Nucleus accumbens (tissue), 56 donors: ENCODE measurements around the gene FBH1.
A peak's percentile ranks its signal among the peaks of the same experiment; 100 is the strongest.
"Not testable (repeated sequence)": the region's sequence is repeated elsewhere in the genome, so short reads cannot be mapped to it uniquely, and the experiment has no call there.

Experiments
- DNase-seq, 56 donors: peaks; one replicate each; lab custom pipeline; 2025; lab: John Stamatoyannopoulos, UW

FBH1 gene

GRCh38 chr10:5935628-5936027, 45.6 kb downstream of the FBH1 start:
- DNase-seq = no peak

DNA sequence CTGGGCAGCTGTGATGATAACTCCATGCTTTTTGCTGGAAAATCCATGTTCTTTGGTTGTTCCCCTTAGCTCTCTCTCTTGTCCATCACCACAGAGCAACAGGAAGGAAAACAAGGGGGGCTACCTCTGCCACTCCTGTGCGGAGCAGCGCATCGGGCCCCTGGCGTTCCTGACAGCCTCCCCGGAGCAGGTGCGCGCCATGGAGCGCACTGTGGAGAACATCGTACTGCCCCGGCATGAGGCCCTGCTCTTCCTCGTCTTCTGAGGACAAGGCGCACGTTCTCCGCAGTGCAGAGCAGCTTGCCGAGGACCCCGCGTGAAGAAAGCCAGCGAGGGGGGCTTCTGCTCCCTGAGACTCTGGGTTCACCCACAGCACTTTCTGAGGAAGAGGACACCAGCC, 47.0 kb downstream of the FBH1 start:
- no peak for DNase-seq

DNA sequence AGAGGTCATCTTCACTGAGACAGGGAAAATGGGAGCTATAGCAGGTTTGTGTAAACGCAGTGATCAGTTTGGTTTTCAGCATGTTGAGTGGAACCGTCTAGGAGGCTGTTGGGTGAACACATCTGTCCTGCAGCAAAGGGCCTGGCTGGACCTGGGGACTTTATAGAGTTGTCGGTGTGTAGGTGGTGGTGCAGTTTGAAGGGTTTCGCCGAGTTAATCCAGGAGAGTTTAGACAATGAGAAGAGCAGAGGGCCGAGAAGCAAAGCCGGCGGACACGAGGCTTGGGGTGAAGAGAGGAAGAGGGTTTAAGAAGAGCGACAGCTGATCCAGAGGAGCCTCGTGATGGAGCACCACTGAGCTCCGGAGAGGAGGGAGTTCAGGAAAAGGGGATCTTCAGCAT, 48.2 kb downstream of the FBH1 start:
- no peak for DNase-seq

DNA sequence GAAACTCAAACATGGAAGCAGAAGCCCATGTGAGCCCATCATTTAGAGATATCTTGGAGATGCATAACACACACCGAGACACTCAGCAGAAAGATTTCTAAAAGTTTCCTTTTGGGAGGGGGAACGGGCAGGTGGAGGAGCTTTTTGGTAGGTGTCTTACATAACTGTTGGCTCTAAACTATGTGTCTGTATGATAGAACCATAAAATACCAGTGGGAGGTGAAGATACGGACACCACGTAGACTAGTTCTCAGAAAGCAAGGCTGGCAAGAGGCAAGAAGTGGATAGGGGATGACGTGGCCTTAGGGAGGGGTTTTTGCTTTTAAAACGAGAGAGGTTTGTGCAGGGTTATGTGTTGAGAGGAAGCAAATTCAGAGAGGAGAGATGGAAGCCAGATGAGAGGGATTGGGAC, 50.8 kb downstream of the FBH1 start:
- DNase-seq = no peak

DNA sequence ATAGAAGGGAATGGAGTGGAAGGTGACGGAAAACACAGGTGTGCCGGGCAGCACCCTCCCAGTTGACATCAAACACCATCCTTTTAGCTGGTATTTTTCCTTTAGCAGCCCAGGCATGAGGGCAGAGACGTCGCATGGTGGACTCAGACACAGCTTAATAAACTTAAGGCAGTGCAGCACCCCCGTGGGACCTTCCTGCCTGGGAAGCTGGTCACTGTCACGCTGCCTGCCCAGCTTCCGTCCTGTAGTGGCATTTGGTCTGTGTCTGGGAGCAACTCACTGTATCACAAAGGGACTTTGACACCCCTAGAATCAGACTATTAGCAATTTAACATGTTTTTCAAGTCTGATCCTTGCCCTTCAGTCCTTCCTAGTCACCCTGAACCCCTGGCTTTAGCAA, 51.5 kb downstream of the FBH1 start:
- DNase-seq = no peak

- no peak for DNase-seq
Measured at GRCh38 chr10:5942001-5942400, 52.0 kb downstream of the FBH1 start.

- peak in 13 of 56 donors; percentile 9 to 58 (median 23) for DNase-seq
Measured at GRCh38 chr10:5942474-5942873, 52.4 kb downstream of the FBH1 start.

- peak in 1 of 56 donors; percentile 23 for DNase-seq
Measured at GRCh38 chr10:5943536-5943935, 53.5 kb downstream of the FBH1 start.

DNA sequence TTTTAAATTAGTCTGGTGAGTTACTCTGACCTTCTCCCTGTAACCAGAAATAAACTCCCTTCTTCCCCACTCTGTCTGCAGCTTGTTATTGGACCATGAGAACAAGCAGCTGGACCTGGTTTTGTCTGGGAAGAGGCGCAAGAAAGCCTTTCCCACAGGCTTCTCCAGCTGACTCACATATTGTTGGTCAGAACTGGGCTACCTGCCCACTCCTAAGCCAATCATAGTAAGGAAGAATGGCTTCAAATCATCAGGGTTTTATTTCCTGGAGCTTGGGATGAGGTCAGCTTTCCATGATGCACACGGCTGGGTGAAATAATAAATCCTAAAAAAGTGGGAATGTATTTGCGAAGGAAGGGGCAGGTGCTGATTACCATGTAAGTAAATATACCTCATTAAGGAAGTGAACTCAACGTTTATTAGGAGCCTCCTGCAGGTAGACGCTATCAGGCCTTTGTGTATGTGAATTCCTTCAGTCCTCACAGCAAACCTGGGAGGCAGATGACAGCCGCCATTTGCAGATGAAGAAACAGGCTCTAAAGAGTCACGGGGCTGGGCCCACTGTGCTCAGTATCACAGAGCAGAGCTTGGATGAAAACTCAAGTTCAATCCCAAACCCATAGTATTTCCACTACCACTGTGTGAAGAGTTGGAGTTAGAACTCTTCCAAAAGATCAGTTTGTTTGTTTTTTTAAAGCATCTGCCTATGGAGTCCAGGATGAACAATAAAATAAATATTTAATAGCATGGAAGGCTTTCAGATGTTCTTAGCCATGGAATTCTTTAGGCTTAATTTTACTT, 54.5 kb downstream of the FBH1 start:
- DNase-seq = peak in 13 of 56 donors; percentile 8 to 35 (median 23)

DNA sequence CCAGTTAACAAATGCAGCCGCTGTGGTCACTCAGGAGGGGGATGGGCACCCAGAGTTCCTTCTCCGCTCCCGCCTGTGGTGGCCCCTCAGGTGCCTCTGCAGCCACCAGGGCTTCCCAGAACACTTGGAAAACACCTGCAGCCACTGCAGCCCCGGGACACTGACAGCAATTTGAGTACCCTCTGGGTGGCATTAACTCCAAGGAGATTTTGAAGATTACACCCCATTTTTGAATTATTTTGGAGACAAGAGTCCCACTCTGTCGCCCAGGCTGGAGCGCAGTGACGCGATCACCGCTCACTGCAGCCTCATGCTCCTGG, 55.1 kb downstream of the FBH1 start:
- DNase-seq = no peak

DNA sequence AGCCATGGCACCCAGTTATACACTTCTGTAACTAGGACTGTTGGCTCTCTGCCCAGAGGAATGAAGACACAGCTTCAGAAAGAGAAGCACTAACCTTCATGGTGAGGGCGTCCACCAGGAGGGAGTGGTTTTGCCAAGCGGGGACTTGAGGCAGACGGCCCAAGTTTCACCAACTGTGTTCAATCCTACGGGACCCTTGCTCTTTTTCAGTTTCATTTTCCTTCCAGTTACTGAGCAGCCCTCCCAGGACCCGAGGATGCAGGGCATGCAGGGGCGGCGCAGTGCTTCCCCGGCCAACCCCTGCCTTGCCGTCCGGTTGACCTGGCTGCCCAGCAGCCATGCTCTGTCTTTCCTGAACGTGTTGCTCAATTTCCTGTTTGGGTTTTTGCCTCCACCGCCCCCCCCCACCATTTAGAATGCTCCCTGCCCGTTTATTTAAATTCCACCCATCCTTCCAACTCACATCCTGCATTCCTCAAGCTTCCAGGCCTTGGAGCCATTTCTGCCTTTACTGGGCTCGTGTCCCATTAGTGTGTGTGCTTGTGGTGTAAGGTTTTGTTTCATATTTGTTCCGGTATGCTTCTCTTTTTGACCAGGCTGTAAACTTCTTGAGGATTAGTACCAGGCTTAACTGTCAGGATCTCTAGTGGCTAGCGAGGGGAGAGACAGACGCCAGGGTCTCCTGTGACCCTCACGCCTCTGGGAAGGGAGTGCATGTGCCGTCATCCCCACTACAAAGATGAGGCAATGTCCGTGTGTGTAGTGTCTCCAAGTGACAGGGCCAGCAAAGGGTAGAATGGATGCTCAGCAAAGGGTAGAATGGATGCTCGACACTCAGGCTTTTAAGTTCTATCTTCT, 55.7 kb downstream of the FBH1 start:
- DNase-seq = peak in 4 of 56 donors; percentile 19 to 37 (median 36)

DNA sequence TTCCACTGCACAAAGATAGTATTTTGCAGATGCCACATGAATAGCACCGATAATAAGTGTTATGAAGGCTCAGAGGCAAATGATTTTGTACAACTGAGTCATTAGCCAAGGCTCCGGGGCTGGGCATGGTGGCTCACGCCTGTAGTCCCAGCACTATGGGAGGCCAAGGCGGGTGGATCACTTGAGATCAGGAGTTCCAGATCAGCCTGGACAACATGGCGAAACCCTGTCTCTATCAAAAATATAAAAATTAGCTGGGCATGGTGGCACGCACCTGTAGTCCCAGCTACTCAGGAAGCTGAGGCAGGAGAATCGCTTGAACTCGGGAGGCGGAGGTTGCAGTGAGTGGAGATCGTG, 56.4 kb downstream of the FBH1 start:
- not testable (repeated sequence) for DNase-seq

DNA sequence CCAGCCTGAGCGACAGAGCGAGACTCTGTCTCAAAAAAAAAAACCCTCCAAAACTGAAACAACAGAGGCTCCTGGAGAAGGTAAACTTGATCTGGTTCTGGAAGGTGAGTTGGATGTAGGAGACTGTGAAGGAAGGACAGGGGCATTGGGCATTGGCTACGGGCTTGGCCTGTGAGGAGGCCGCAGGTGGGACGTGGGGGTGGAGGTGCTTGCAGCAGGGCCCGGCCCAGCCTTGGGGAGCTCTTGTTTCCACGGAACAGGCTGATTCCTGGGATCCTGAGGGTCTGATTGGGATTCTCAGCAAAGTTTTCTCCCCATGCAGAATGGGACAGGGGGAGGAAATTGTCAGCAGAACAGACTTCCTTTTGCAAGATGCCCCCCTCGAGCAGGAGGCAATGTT, 56.7 kb downstream of the FBH1 start:
- no peak for DNase-seq

DNA sequence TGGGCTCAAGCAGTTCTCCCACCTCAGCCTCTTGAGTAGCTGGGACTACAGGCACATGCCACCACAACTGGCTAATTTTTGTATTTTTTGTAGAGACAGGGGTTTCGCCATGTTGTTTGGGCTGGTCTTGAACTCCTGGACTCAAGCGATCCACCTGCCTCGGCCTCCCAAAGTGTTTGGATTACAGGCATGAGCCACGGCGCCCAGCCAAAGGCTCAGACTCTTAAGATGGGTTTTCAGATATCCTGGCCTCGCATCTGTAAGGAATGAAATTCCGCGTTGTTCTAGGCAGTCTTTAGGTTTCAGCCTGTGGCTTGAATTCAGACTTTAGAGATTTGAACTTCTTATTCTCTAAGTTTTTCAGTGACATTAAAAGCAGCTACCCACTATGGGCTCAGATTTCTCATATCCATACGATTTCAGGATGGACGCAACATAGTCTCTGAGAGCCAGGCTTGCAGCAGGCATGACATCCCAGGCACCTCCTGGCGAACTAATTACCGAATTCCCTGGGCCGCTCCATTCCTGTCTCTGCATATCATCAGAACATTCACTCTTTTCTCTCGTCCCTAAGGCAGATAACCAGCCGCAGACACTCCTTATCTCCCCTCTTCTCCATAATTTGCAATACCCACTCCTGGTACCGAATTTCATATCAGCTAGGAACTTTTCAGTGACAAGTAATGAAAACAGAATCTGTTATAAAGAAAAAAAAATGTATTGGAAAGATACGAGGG, 57.6 kb downstream of the FBH1 start:
- DNase-seq = no peak

- no peak for DNase-seq
Measured at GRCh38 chr10:5948208-5948585, 58.2 kb downstream of the FBH1 start.

GRCh38 chr10:5949009-5949759, 59.1 kb downstream of the FBH1 start:
- peak in 40 of 56 donors; percentile 8 to 77 (median 28) for DNase-seq

- no peak for DNase-seq
Measured at GRCh38 chr10:5951167-5951711, 61.2 kb downstream of the FBH1 start.

GRCh38 chr10:5951721-5952407, 61.8 kb downstream of the FBH1 start:
- no peak for DNase-seq

GRCh38 chr10:5952731-5953385, 62.8 kb downstream of the FBH1 start:
- no peak for DNase-seq
